GM12865 (cell line): Measurements from ENCODE around the gene RAC2.

Source experiments
- DNase-seq: peaks from one replicate; pipeline ENCODE4 v3.0.0; 2010; ENCODE audit warnings: low read depth
- H3K4me3 ChIP-seq: 2 replicates; pipeline ENCODE4 v1.5.1; 2011; ENCODE audit warnings: mild to moderate bottlenecking, low read depth, low read length, control low read depth
- CTCF ChIP-seq: IDR thresholded peaks from 2 replicates; pipeline ENCODE4 v1.5.1; 2011; ENCODE audit warnings: low read length, control low read depth, low read depth, inconsistent platforms; ENCODE audit not compliant: insufficient read depth; ENCODE audit errors: missing control alignments

The RAC2 gene

GRCh38 chr22:37213218-37213855, 30.7 kb downstream of the RAC2 start:
- no peak for TF ChIP-seq CTCF
- H3K4me3 ChIP-seq = no peak overlapping the region
- DNase-seq = no peak

GRCh38 chr22:37212174-37212906, 31.7 kb downstream of the RAC2 start, which contains the start of gene SSTR3:
TSS of gene SSTR3 (minus strand) at chr22:37212477. CDS start at chr22:37207803, 4,674 bp downstream.
- no peak within 1 kb of the TSS for H3K4me3 ChIP-seq
- DNase-seq = no peak
- TF ChIP-seq CTCF = no peak

GRCh38 chr22:37211866-37212173, 32.2 kb downstream of the RAC2 start:
- DNase-seq = no peak
- no peak for TF ChIP-seq CTCF
- H3K4me3 ChIP-seq = no peak overlapping the region

GRCh38 chr22:37211075-37211865, 32.8 kb downstream of the RAC2 start:
- DNase-seq = no peak
- TF ChIP-seq CTCF = no peak
- H3K4me3 ChIP-seq = no peak overlapping the region

- H3K4me3 ChIP-seq = no peak overlapping the region
- no peak for TF ChIP-seq CTCF
- DNase-seq = no peak
Observed at GRCh38 chr22:37210041-37210803, 33.8 kb downstream of the RAC2 start.

- TF ChIP-seq CTCF = no peak
- DNase-seq = no peak
- H3K4me3 ChIP-seq = no peak overlapping the region
Observed at GRCh38 chr22:37209140-37209845, 34.8 kb downstream of the RAC2 start.
